CMK (cell line): Measurements from ENCODE around the gene COMMD1.
"Not testable (repeated sequence)": the region's sequence is repeated elsewhere in the genome, so short reads cannot be mapped to it uniquely, and the experiment has no call there.

Source experiments
- DNase-seq: peaks from one replicate; pipeline ENCODE4 v3.0.0-alpha.2; 2010; ENCODE audit warnings: low read depth

COMMD1 gene

GRCh38 chr2:62074233-62074632, 168.8 kb downstream of the COMMD1 start:
- DNase-seq: no peak

GRCh38 chr2:62076980-62077638, 171.6 kb downstream of the COMMD1 start:
- DNase-seq: no peak

GRCh38 chr2:62084801-62085200, 179.3 kb downstream of the COMMD1 start:
- DNase-seq: no peak

GRCh38 chr2:62089658-62090057, 184.2 kb downstream of the COMMD1 start:
- DNase-seq: no peak

- DNase-seq: no peak
These were observed 186.0 kb downstream of the COMMD1 start for GRCh38 chr2:62091471-62091870.

GRCh38 chr2:62099050-62099449, 193.6 kb downstream of the COMMD1 start:
- DNase-seq: no peak

GRCh38 chr2:62099523-62100175, 194.2 kb downstream of the COMMD1 start:
- DNase-seq: no peak

- no peak for DNase-seq
These were observed 196.4 kb downstream of the COMMD1 start for GRCh38 chr2:62101886-62102285.

GRCh38 chr2:62102402-62102920, 197.0 kb downstream of the COMMD1 start:
- DNase-seq: no peak

- DNase-seq: no peak
These were observed 204.1 kb downstream of the COMMD1 start for GRCh38 chr2:62109554-62109953.

GRCh38 chr2:62110415-62111025, 205.0 kb downstream of the COMMD1 start:
- DNase-seq: no peak

- DNase-seq: no peak
These were observed 206.7 kb downstream of the COMMD1 start for GRCh38 chr2:62112179-62112578.

GRCh38 chr2:62114564-62114963, 209.1 kb downstream of the COMMD1 start:
- DNase-seq: no peak

- no peak for DNase-seq
These were observed 211.5 kb downstream of the COMMD1 start for GRCh38 chr2:62116983-62117382.

GRCh38 chr2:62118160-62118559, 212.7 kb downstream of the COMMD1 start:
- DNase-seq: no peak

- no peak for DNase-seq
These were observed 214.0 kb downstream of the COMMD1 start for GRCh38 chr2:62119311-62119974.

- DNase-seq: not testable (repeated sequence)
These were observed 220.8 kb downstream of the COMMD1 start for GRCh38 chr2:62126239-62126638.

GRCh38 chr2:62133320-62133823, 227.9 kb downstream of the COMMD1 start:
- no peak for DNase-seq

GRCh38 chr2:62136956-62137830, 231.7 kb downstream of the COMMD1 start:
- DNase-seq: no peak

- DNase-seq: no peak
These were observed 235.1 kb downstream of the COMMD1 start for GRCh38 chr2:62140426-62141141.
